Mucosa of descending colon (tissue), 3 donors: ENCODE measurements around the gene PLCD1. TPM values are rescaled to one million over a fixed set of nuclear protein-coding genes. Genes with fewer than 3 reads are reported as not detected.
"Not testable (repeated sequence)": the region's sequence is repeated elsewhere in the genome, so short reads cannot be mapped to it uniquely, and the experiment has no call there.

Source experiments
- ATAC-seq: fragments of 200-7000 bp; cut with Tn5 transposase; one replicate; pipeline ENCODE4 v1.9.1; 2020; ENCODE audit warnings: mild to moderate bottlenecking, moderate library complexity
- DNase-seq, 3 donors: peaks; one replicate each; pipeline ENCODE4 v3.0.0-alpha.2; 2020
- H3K36me3 ChIP-seq: fragments of 200-600 bp; one replicate; pipeline ENCODE4 v1.8.0; 2021; ENCODE audit warnings: low read depth, mild to moderate bottlenecking
- H3K4me1 ChIP-seq: fragments of 200-600 bp; one replicate; pipeline ENCODE4 v1.8.0; 2021; ENCODE audit warnings: low read depth, mild to moderate bottlenecking
- H3K4me3 ChIP-seq: fragments of 200-600 bp; one replicate; pipeline ENCODE4 v1.8.0; 2021; ENCODE audit warnings: mild to moderate bottlenecking
- H3K9me3 ChIP-seq: fragments of 200-600 bp; one replicate; pipeline ENCODE4 v1.8.0; 2021; ENCODE audit warnings: mild to moderate bottlenecking
- intact Hi-C, 2 donors: fragments of 100-400 bp; cut with DNase I in 1 of 2; cut with micrococcal nuclease in 1 of 2; formaldehyde crosslinking; loops; one replicate each; pipeline versions ENCODE4 v1.11.0 to v1.11.1; 2022; cut with DNase I, micrococcal nuclease
- total RNA-seq, 3 donors: library from RNA; stranded (reverse); fragmentation: NEBNext Ultra II Directional in 2 of 3; extraction: Animal tissue kit (Norgen Biotek cat#: 25700) in 2 of 3; gene quantifications; one replicate each; pipeline versions ENCODE4 v1.2.1 to v1.2.4, GENCODE V29; 2021 to 2023
- TF ChIP-seq, protein P1 (sequence below): fragments of 200-600 bp; IDR thresholded peaks from one replicate; pipeline ENCODE4 v1.8.0; 2022; ENCODE audit warnings: antibody characterized with exemption, mild to moderate bottlenecking
- donor health status: DM: no; HTN: no; CAD: no; lungs with moderate emphysema.
- donor health status: DM: no; HTN: no; CAD: no.
- donor health status: DM: no; HTN: yes; CAD: no.

Gene PLCD1
- total RNA-seq, 3 donors from 2014 or later, result 38.2 to 113 (median 66.5) TPM

DNA sequence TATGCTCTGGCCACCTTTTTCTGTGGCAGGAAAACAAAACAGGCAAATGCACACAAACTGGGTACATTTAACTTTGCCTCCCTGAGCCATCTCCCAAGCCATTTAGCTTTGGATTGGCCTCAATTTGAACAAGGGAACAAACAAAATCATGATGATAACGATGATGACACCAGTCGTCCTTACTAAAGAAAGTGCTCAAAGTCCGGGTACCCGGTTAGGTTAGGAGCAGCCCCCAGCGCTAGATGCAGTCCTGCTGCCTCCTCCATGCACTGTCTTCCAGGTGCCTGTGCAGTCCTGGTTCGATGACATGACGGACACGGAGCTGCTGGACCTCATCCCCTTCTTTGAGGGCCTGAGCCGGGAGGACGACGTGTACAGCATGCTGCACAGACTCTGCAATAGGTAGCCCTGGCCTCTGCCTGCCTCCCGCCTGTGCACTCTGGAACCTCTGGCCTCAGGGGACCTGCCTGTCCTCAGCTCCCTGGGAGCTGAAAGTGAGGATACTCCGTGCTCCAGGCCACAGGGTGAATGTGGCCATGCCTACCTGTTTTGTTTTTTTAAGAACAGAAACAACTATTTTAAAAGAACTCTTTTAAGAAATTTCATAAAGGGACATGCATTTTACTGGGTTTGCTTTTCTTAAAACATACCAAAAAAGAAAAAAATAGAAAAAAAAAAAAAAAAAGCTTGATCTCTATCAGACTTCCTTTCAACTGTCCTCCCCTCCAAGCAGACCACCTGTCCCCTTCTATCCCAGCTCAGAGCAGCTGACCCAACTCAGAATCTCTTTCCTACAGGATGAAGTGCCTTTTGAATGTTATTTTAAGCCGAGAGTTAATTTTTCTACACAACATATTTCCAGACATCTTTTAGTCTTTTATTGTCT is 48.7 kb downstream of the PLCD1 start:
- intact Hi-C loops, result no loop called here
- H3K36me3 ChIP-seq, result no peaks in the 10 kb centered on the region
- ATAC-seq (no peak), DNase-seq (peak in 1 of 3 donors; percentile 1)
- TF ChIP-seq, protein P1, sequence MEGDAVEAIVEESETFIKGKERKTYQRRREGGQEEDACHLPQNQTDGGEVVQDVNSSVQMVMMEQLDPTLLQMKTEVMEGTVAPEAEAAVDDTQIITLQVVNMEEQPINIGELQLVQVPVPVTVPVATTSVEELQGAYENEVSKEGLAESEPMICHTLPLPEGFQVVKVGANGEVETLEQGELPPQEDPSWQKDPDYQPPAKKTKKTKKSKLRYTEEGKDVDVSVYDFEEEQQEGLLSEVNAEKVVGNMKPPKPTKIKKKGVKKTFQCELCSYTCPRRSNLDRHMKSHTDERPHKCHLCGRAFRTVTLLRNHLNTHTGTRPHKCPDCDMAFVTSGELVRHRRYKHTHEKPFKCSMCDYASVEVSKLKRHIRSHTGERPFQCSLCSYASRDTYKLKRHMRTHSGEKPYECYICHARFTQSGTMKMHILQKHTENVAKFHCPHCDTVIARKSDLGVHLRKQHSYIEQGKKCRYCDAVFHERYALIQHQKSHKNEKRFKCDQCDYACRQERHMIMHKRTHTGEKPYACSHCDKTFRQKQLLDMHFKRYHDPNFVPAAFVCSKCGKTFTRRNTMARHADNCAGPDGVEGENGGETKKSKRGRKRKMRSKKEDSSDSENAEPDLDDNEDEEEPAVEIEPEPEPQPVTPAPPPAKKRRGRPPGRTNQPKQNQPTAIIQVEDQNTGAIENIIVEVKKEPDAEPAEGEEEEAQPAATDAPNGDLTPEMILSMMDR, result no peak
- H3K4me1 ChIP-seq, result no peaks in the 10 kb centered on the region
- no peaks in the 10 kb centered on the region for H3K9me3 ChIP-seq
- no peak overlapping the region for H3K4me3 ChIP-seq

DNA sequence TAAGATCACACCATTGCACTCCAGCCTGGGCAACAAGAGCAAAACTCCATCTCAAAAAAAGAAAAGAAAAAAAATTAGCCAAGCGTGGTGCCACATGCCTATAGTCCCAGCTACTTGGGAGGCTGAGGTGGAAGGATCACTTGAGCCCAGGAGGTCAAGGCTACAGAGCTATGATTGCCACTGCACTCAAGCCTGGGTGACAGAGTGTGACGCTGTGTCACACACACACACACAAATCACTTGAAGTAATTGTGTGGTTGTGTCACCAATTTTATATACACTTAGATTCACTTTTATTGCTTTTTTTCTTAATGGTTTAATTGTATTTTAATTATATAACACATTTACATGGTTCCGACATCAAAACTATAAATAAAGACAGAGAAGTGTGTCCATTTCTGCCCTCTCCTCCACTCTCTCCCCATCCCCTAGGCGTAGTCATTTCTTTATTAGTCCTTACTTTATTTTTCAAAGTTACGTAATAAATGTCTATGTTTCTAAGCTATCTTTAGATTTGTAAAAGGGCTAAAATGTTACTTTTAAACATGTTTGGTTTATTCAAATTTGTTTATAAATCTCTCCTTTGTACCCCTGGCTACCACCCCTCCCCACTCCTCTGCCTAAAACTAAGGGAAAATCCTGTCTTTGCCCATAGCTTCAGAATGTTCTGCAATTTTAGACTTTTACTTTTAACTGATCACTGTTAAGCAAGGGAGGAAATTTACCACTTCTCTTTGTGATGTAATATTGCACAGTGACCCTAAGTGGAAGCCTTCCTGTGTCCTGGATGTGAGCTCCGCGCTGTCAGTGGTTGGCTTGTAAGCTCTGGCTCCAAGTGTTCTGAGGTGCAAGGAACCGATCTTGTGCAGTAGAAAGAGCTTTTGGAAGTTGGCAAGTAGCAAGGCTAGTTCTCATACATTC is 49.6 kb downstream of the PLCD1 start:
- H3K36me3 ChIP-seq, result no peaks in the 10 kb centered on the region
- ATAC-seq, result peak; percentile 27

DNA sequence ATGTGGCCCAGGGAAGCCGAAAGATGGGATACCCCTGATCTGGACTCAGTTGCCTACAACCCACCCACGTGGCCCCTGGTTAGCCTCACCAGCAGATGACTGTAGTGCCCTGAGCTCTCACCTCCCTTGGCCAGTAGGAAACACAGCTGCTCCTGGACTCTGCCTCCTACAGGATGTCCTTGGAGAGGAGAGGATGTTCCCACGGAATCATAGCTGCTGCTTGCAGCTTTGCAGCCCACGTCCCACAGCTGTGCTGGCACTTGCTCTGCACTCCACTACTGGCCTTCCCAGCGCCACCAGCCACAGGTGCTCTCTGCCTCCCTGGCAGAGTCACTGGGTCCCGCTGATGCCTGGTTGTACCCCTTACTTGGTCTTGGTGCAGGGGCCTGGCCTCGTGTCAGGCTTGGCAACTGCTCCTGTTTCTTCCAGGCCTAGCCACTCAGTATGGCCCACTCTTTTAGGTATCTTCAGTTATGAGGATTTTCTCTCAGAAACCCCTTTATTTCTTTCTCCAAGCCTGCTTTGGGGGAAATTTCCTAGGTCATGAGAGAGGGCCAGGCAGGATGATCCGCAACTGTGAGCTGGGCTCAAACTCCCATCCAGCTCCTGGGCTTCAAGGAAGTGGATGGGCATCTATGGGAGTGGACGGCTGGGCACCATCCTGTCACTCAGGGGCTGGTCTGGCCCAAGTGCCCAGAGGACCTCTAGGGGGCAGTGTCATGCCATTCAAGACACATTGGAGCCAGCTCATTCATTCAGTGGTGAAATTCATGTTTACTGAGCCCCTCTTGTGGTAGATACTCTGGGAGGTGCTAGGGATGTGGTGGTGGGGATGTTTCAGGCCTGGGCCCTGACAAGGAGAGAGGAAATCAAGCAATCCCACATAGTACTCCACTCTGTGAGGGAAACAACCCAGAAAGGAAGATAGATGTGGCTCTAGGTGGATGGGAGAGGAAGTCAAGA is 55.0 kb downstream of the PLCD1 start:
- peak; percentile 68 to 88 (median 81) for DNase-seq
- no peaks in the 10 kb centered on the region for H3K4me1 ChIP-seq
- H3K36me3 ChIP-seq, result no peaks in the 10 kb centered on the region
- intact Hi-C loops, result no loop called here
- TF ChIP-seq, protein P1, result peak; percentile 67
- no peaks in the 10 kb centered on the region for H3K9me3 ChIP-seq
- ATAC-seq, result peak; percentile 93
- no peak overlapping the region for H3K4me3 ChIP-seq

More for the DNA sequence above, 49.6 kb downstream of the PLCD1 start:
- Histone ChIP-seq H3K4me1 (no peaks in the 10 kb centered on the region), H3K9me3 (no peaks in the 10 kb centered on the region), H3K4me3 (no peak overlapping the region)
- intact Hi-C loops, result no loop called here
- DNase-seq, result no peak
- TF ChIP-seq, protein P1, result no peak

DNA sequence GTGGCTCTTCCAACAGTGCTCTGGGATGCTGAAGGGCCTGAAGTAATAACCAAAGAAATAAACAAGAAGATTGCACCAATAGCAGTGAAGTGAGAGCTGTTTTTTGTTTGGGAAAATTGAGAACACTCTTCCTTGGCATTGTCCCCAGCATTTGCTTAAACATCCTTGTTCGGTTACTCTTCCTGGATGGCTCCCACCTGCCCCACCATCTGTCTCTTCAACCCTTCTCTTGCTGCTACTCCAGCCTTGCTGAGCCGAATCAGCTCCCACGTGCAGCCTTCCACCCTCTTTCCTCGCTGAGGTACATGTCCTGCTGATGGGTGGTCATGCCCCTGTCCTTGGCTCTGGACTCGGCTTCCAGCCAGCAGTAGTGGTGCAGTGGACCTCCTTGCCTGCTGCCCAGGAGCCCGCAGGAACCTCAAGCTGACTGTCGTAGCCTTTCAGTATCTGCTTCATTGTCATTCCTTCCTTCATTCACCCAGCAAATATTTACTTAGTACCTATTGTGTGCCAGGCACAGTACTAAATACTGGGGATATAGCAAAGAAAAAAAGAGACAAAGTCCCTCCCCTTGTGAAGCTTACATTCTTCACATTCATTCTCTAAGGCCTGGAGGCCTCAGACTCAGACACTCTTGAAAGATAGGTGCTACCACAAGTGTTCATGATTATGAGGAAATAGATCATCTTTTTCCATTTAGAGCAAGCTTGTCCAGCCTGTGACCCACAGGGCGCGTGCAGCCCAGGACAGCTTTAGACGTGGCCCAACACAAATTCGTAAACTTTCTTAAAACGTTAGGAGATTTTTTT is 56.0 kb downstream of the PLCD1 start:
- Histone ChIP-seq H3K36me3 (no peaks in the 10 kb centered on the region), H3K4me1 (no peaks in the 10 kb centered on the region), H3K9me3 (no peaks in the 10 kb centered on the region), H3K4me3 (no peak overlapping the region)
- no peak for DNase-seq
- intact Hi-C loops, result no loop called here
- TF ChIP-seq, protein P1, result no peak
- no peak for ATAC-seq

DNA sequence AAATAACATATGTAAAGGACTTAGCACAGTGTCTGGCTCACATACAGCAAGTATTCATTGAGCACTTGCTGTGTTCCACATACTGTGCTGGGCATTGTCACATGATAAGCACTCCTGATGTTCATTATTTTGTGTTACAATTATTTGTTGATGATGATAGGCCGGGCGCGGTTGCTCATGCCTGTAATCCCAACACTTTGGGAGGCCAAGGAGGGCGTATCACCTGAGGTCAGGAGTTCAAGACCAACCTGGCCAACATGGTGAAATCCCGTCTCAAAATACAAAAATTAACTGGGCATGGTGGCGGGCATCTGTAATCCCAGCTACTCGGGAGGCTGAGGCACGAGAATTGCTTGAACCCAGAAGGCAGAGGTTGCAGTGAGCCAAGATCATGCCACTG is 57.4 kb downstream of the PLCD1 start:
- H3K4me3 ChIP-seq, H3K36me3 ChIP-seq, ATAC-seq, H3K9me3 ChIP-seq, DNase-seq, intact Hi-C loops, H3K4me1 ChIP-seq: not testable (repeated sequence)
